HEK293T (cell line): ENCODE data around the gene ZDHHC14.

Source experiments
- CTCF ChIA-PET: fragments of 350-600 bp; formaldehyde crosslinking; extraction: SDS; loops from one replicate; lab custom pipeline; 2021; ENCODE audit warnings: antibody characterized with exemption, inconsistent platforms; lab: Yijun Ruan, JAX
- POLR2A ChIA-PET: fragments of 350-600 bp; formaldehyde crosslinking; extraction: SDS; loops from one replicate; lab custom pipeline; 2020; ENCODE audit warnings: antibody characterized with exemption, inconsistent platforms; lab: Yijun Ruan, JAX
- DNase-seq: peaks from one replicate; pipeline ENCODE4 v3.0.0; 2012; ENCODE audit warnings: mixed read lengths; ENCODE audit errors: extremely low spot score
- ARNT ChIP-seq: fragments of 450-650 bp; IDR thresholded peaks from 2 replicates; pipeline ENCODE4 v1.6.1; 2017; ENCODE audit warnings: mild to moderate bottlenecking
- BHLHE40 ChIP-seq: fragments of 450-650 bp; IDR thresholded peaks from 2 replicates; pipeline ENCODE4 v1.6.1; 2016; ENCODE audit warnings: mild to moderate bottlenecking, moderate library complexity, borderline replicate concordance
- CTBP1 ChIP-seq: fragments of 450-650 bp; IDR thresholded peaks from 2 replicates; pipeline ENCODE4 v1.6.1; 2016; ENCODE audit warnings: borderline replicate concordance
- ELF4 ChIP-seq: fragments of 450-650 bp; IDR thresholded peaks from 2 replicates; pipeline ENCODE4 v1.6.1; 2017; ENCODE audit warnings: antibody characterized with exemption
- FOXA1 ChIP-seq: fragments of 450-650 bp; IDR thresholded peaks from 2 replicates; pipeline ENCODE4 v1.6.1; 2016; ENCODE audit warnings: mild to moderate bottlenecking
- FOXK2 ChIP-seq: fragments of 450-650 bp; IDR thresholded peaks from 2 replicates; pipeline ENCODE4 v1.6.1; 2016; ENCODE audit warnings: mild to moderate bottlenecking
- FOXM1 ChIP-seq: fragments of 450-650 bp; IDR thresholded peaks from 2 replicates; pipeline ENCODE4 v1.6.1; 2017; ENCODE audit warnings: mild to moderate bottlenecking, borderline replicate concordance
- HDGF ChIP-seq: fragments of 450-650 bp; IDR thresholded peaks from 2 replicates; pipeline ENCODE4 v1.6.1; 2017; ENCODE audit warnings: antibody characterized with exemption, borderline replicate concordance
- L3MBTL2 ChIP-seq: fragments of 450-650 bp; conservative IDR thresholded peaks from 2 replicates; pipeline ENCODE4 v1.6.1; 2016; ENCODE audit warnings: mild to moderate bottlenecking
- LEF1 ChIP-seq: fragments of 450-650 bp; IDR thresholded peaks from 2 replicates; pipeline ENCODE4 v1.6.1; 2017; ENCODE audit warnings: mild to moderate bottlenecking, borderline replicate concordance
- NFRKB ChIP-seq: fragments of 450-650 bp; IDR thresholded peaks from 2 replicates; pipeline ENCODE4 v1.6.1; 2016; ENCODE audit warnings: mild to moderate bottlenecking, moderate library complexity
- PKNOX1 ChIP-seq: fragments of 450-650 bp; IDR thresholded peaks from 2 replicates; pipeline ENCODE4 v1.6.1; 2016
- SP1 ChIP-seq: fragments of 450-650 bp; IDR thresholded peaks from 2 replicates; pipeline ENCODE4 v1.6.1; 2017
- SUZ12 ChIP-seq: fragments of 450-650 bp; IDR thresholded peaks from 2 replicates; pipeline ENCODE4 v1.6.1; 2016; ENCODE audit warnings: mild to moderate bottlenecking
- TARDBP ChIP-seq: fragments of 450-650 bp; IDR thresholded peaks from 2 replicates; pipeline ENCODE4 v1.6.1; 2016
- ZNF384 ChIP-seq: fragments of 450-650 bp; IDR thresholded peaks from 2 replicates; pipeline ENCODE4 v1.6.1; 2016

ZDHHC14 gene

GRCh38 chr6:157562997-157563396, 182.0 kb downstream of the ZDHHC14 start:
- ChIA-PET CTCF (no interaction called here), POLR2A (no interaction called here)
- TF ChIP-seq NFRKB (no peak), PKNOX1 (no peak), ARNT (no peak), ELF4 (no peak), L3MBTL2 (no peak), FOXK2 (no peak), TARDBP (no peak), CTBP1 (no peak), BHLHE40 (no peak), LEF1 (no peak), FOXA1 (no peak)
- DNase-seq, result no peak

- ChIA-PET POLR2A (no interaction called here), CTCF (no interaction called here)
- TF ChIP-seq TARDBP, result no peak
- TF ChIP-seq CTBP1, result no peak
- no peak for TF ChIP-seq FOXA1
- TF ChIP-seq ELF4, result no peak
- no peak for TF ChIP-seq SUZ12
- no peak for TF ChIP-seq PKNOX1
- TF ChIP-seq BHLHE40, result no peak
- no peak for TF ChIP-seq HDGF
- TF ChIP-seq ARNT, result no peak
- TF ChIP-seq FOXM1, result no peak
- TF ChIP-seq FOXK2, result no peak
- no peak for TF ChIP-seq SP1
- DNase-seq, result no peak
Measured at GRCh38 chr6:157563611-157564284, 182.8 kb downstream of the ZDHHC14 start.

- ChIA-PET CTCF (no interaction called here), POLR2A (no interaction called here)
- DNase-seq, result no peak
- no peak for TF ChIP-seq L3MBTL2
- no peak for TF ChIP-seq LEF1
- TF ChIP-seq ARNT, result no peak
- no peak for TF ChIP-seq SP1
- TF ChIP-seq FOXK2, result no peak
- no peak for TF ChIP-seq NFRKB
- no peak for TF ChIP-seq TARDBP
- TF ChIP-seq SUZ12, result no peak
- no peak for TF ChIP-seq ZNF384
- no peak for TF ChIP-seq BHLHE40
- no peak for TF ChIP-seq CTBP1
- no peak for TF ChIP-seq ELF4
- no peak for TF ChIP-seq HDGF
- TF ChIP-seq FOXM1, result no peak
- no peak for TF ChIP-seq PKNOX1
- no peak for TF ChIP-seq FOXA1
Measured at GRCh38 chr6:157568702-157569101, 187.7 kb downstream of the ZDHHC14 start.

- POLR2A ChIA-PET, result no interaction called here
- no peak for TF ChIP-seq BHLHE40
- TF ChIP-seq FOXK2, result no peak
- TF ChIP-seq ZNF384, result no peak
- TF ChIP-seq TARDBP, result no peak
- TF ChIP-seq L3MBTL2, result no peak
- no peak for TF ChIP-seq SUZ12
- TF ChIP-seq CTBP1, result no peak
- TF ChIP-seq NFRKB, result no peak
- no peak for TF ChIP-seq PKNOX1
- TF ChIP-seq FOXA1, result no peak
- no peak for TF ChIP-seq ELF4
- no peak for TF ChIP-seq LEF1
- TF ChIP-seq FOXM1, result no peak
- TF ChIP-seq HDGF, result no peak
- TF ChIP-seq SP1, result no peak
- no peak for TF ChIP-seq ARNT
- DNase-seq, result no peak
- CTCF ChIA-PET, result no interaction called here
Measured at GRCh38 chr6:157569543-157569942, 188.6 kb downstream of the ZDHHC14 start.

- ChIA-PET POLR2A (no interaction called here), CTCF (no interaction called here)
- DNase-seq, result no peak
- TF ChIP-seq BHLHE40 (no peak), L3MBTL2 (no peak), LEF1 (no peak), FOXK2 (no peak), ELF4 (no peak), PKNOX1 (no peak), NFRKB (no peak), HDGF (no peak), SP1 (no peak), SUZ12 (no peak), FOXM1 (no peak), TARDBP (no peak), ARNT (no peak), FOXA1 (no peak), CTBP1 (no peak), ZNF384 (no peak)
Measured at GRCh38 chr6:157570104-157570503, 189.1 kb downstream of the ZDHHC14 start.
